ENCODE data around the gene SPRYD3. TPM values are rescaled to one million over a fixed set of nuclear protein-coding genes. Genes with fewer than 3 reads are reported as not detected.

Gene SPRYD3
- total RNA-seq, 6 donors from 2014 or later: 34.8 to 53.3 (median 46.7) TPM

- TF ChIP-seq EP300 (IDR thresholded peaks at IDR 0.05) (no peak), CTCF (IDR thresholded peaks at IDR 0.05) (no peak), POLR2A (IDR thresholded peaks at IDR 0.05) (no peak), POLR2AphosphoS5 (IDR thresholded peaks at IDR 0.05) (no peak)
- Histone ChIP-seq H3K36me3 (peaks cover 24 to 97% (median 76%) of the 10 kb centered on the region in 4 donors), H3K4me3 (no peak overlapping the region), H3K9me3 (no peaks in the 10 kb centered on the region), H3K4me1 (peaks cover 48 to 56% (median 54%) of the 10 kb centered on the region in 4 donors), H3K27me3 (no peaks in the 10 kb centered on the region), H3K27ac (peak overlapping the region in 3 of 4 donors; percentile 77 to 79 (median 78))
- ATAC-seq (ENCODE audit: low FRiP score in 2 of 2) (no peak), DNase-seq (no peak)
- 80 to 88% methylated on average over 8 to 14 of the region's 14 CpGs for WGBS, 2 donors
These were observed 16.0 kb downstream of the SPRYD3 start for GRCh38 chr12:53062977-53063707.

DNA sequence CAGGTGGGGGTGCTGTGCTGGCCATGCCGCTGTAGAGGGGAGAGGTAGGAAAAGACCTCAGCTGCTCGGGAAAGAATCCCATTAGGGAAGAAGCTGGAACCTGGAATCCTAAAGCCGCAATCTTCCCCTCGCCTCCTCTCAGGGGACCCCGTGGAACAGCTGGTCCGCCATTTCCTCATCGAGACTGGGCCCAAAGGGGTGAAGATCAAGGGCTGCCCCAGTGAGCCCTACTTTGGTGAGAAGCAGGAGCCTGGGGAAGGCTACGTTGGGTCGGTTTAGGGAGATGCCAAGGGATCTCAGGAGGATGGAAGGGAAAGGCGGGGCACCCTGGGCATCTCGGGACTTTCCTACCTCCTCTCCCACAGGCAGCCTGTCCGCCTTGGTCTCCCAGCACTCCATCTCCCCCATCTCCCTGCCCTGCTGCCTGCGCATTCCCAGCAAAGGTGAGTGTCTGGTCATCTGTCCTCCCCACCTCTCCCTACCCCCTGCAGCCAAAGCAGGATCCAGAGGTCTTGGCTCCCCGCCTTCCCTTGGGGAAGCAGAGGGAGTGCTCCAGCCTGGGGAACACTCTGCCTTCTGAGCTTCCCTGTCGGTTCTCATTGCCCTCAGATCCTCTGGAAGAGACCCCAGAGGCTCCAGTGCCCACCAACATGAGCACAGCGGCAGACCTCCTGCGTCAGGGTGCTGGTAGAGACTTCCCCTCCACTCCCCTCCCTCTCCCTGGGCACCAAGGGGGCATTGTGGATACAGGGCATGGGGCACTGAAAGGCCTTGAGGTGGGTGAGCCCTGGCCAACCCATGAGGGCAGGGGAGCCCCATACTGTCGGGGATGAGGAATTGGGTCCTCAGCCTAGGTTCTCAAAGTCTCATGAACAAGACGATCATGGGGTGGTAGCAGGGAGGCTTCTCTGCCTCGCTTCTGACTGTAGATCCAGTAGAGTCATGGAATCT lies 16.9 kb downstream of the SPRYD3 start:
- no peaks in the 10 kb centered on the region for H3K27me3 ChIP-seq
- no peak overlapping the region for H3K4me3 ChIP-seq
- DNase-seq (no peak), ATAC-seq (ENCODE audit: low FRiP score in 2 of 2) (no peak)
- H3K4me1 ChIP-seq: peaks cover 48 to 56% (median 54%) of the 10 kb centered on the region in 4 donors
- H3K9me3 ChIP-seq: no peaks in the 10 kb centered on the region
- H3K27ac ChIP-seq: peak overlapping the region; percentile 33 to 79 (median 78)
- WGBS, 2 donors: 73 to 77% methylated on average over 14 to 20 of the region's 20 CpGs
- no peak for TF ChIP-seq POLR2A (IDR thresholded peaks at IDR 0.05)
- TF ChIP-seq CTCF (IDR thresholded peaks at IDR 0.05): peak in 1 of 6 experiments; percentile 1
- H3K36me3 ChIP-seq: peaks cover 24 to 97% (median 80%) of the 10 kb centered on the region in 4 donors

DNA sequence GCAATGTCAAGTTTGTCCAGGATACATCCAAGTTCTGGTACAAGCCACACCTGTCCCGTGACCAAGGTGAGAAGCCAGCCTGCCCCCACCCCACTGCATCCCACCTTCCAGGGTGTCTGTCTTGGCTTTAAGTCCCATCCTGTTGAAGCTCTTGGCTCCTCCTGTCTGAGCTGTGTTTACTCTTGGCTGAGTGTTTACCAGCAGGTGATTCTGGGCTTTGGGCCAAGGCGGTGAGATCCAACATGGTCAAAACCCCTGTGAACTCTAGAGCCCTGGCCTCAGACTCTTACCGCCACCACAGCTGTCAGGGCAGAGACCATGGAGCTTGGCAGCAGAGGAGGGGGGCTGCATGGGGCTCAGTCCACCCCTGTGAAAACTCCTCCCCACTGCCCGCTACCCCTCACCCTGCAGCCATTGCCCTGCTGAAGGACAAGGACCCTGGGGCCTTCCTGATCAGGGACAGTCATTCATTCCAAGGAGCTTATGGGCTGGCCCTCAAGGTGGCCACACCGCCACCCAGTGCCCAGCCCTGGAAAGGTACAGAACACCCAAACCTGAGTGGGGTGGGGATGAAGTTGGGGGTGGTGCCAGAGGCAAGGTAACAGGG lies 17.7 kb downstream of the SPRYD3 start:
- Histone ChIP-seq H3K4me3 (no peak overlapping the region), H3K27ac (peak overlapping the region; percentile 22 to 79 (median 78)), H3K4me1 (peaks cover 48 to 56% (median 53%) of the 10 kb centered on the region in 4 donors), H3K9me3 (no peaks in the 10 kb centered on the region), H3K27me3 (no peaks in the 10 kb centered on the region), H3K36me3 (peaks cover 24 to 100% (median 82%) of the 10 kb centered on the region in 4 donors)
- peak in 1 of 2 donors; percentile 82 for DNase-seq
- 58 to 67% methylated on average over 2 to 5 of the region's 5 CpGs for WGBS, 2 donors
- TF ChIP-seq CTCF (IDR thresholded peaks at IDR 0.05): peak in 3 of 6 experiments; percentile 30 to 43 (median 35)
- no peak for TF ChIP-seq EP300 (IDR thresholded peaks at IDR 0.05)
- peak in 1 of 2 donors; percentile 60 for ATAC-seq (ENCODE audit: low FRiP score in 2 of 2)

DNA sequence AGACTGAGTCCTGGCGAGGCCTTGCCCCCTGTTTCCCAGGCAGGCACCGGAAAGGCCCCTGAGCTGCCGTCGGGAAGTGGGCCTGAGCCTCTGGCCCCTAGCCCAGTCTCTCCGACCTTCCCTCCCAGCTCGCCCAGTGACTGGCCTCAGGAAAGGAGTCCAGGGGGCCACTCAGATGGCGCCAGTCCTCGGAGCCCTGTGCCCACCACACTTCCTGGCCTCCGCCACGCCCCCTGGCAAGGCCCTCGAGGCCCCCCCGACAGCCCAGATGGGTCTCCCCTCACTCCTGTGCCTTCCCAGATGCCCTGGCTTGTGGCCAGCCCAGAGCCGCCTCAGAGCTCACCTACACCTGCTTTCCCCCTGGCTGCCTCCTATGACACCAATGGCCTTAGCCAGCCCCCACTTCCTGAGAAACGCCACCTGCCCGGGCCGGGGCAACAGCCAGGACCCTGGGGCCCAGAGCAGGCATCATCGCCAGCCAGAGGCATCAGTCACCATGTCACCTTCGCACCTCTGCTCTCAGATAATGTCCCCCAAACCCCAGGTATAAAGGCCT lies 18.4 kb downstream of the SPRYD3 start:
- Histone ChIP-seq H3K9me3 (no peaks in the 10 kb centered on the region), H3K27ac (peak overlapping the region; percentile 22 to 79 (median 78)), H3K36me3 (peaks cover 24 to 100% (median 84%) of the 10 kb centered on the region in 4 donors), H3K4me3 (no peak overlapping the region), H3K27me3 (no peaks in the 10 kb centered on the region), H3K4me1 (peaks cover 41 to 48% (median 46%) of the 10 kb centered on the region in 4 donors)
- WGBS, 2 donors: 56 to 78% methylated on average over 6 to 16 of the region's 18 CpGs
- peak in 1 of 2 donors; percentile 84 for DNase-seq
- ATAC-seq (ENCODE audit: low FRiP score in 2 of 2): no peak
- TF ChIP-seq POLR2AphosphoS5 (IDR thresholded peaks at IDR 0.05) (no peak), EP300 (IDR thresholded peaks at IDR 0.05) (no peak), CTCF (IDR thresholded peaks at IDR 0.05) (no peak), POLR2A (IDR thresholded peaks at IDR 0.05) (peak in 1 of 4 donors; percentile 15)

Data from upper lobe of left lung (tissue), 6 donors.